Activated CD4-positive, alpha-beta T cell treated with anti-CD3 and anti-CD28 coated beads, Interleukin-2, amount 10 ng/mL, durations not matched to agents 24 days and 14 days (primary cell): ENCODE measurements around the gene OST4. TPM values are rescaled to one million over a fixed set of nuclear protein-coding genes. Genes with fewer than 3 reads are reported as not detected.

Experiments
- DNase-seq: peaks from one replicate; pipeline ENCODE4 v3.0.0; 2022
- H3K27ac Mint-ChIP-seq: one replicate; pipeline ENCODE4 v1.8.0; 2022; ENCODE audit warnings: mild to moderate bottlenecking, mixed read lengths
- H3K27me3 Mint-ChIP-seq: one replicate; pipeline ENCODE4 v1.8.0; 2022; ENCODE audit warnings: mixed read lengths
- H3K36me3 Mint-ChIP-seq: one replicate; pipeline ENCODE4 v1.8.0; 2022; ENCODE audit warnings: low read depth, mild to moderate bottlenecking, mixed read lengths
- H3K4me1 Mint-ChIP-seq: one replicate; pipeline ENCODE4 v1.8.0; 2021; ENCODE audit warnings: mixed read lengths
- H3K4me3 Mint-ChIP-seq: one replicate; pipeline ENCODE4 v1.8.0; 2022; ENCODE audit warnings: mild to moderate bottlenecking, moderate library complexity, mixed read lengths
- H3K9me3 Mint-ChIP-seq: one replicate; pipeline ENCODE4 v1.8.0; 2021; ENCODE audit warnings: mixed read lengths
- intact Hi-C: fragments of 100-400 bp; cut with micrococcal nuclease; formaldehyde crosslinking; loops from one replicate; pipeline ENCODE4 v1.15.1; 2023
- total RNA-seq: library from RNA; stranded (reverse); gene quantifications from 2 replicates; pipeline ENCODE4 v1.2.3, GENCODE V29; 2022

The OST4 gene
- total RNA-seq, 1 donor from 2014 or later = 326 TPM

GRCh38 chr2:27065128-27065527 is 6.3 kb downstream of the OST4 start:
- Mint-ChIP-seq H3K36me3 (peaks cover 57% of the 10 kb centered on the region), H3K9me3 (no peaks in the 10 kb centered on the region), H3K27ac (no peak overlapping the region), H3K4me1 (peaks cover 29% of the 10 kb centered on the region), H3K4me3 (no peak overlapping the region), H3K27me3 (no peaks in the 10 kb centered on the region)
- no peak for DNase-seq
- intact Hi-C loops = no loop called here

- Mint-ChIP-seq H3K4me1 (peaks cover 6% of the 10 kb centered on the region), H3K9me3 (no peaks in the 10 kb centered on the region), H3K27ac (no peak overlapping the region)
These were observed 11.1 kb downstream of the OST4 start for GRCh38 chr2:27060323-27060722.

GRCh38 chr2:27059141-27059820 is 12.2 kb downstream of the OST4 start:
- Mint-ChIP-seq H3K36me3 (peaks cover 45% of the 10 kb centered on the region), H3K27me3 (no peaks in the 10 kb centered on the region), H3K4me1 (peaks cover 6% of the 10 kb centered on the region), H3K9me3 (no peaks in the 10 kb centered on the region), H3K27ac (no peak overlapping the region), H3K4me3 (no peak overlapping the region)
- intact Hi-C loops = no loop called here
- no peak for DNase-seq

More at GRCh38 chr2:27060323-27060722, 11.1 kb downstream of the OST4 start:
- Mint-ChIP-seq H3K4me3 (no peak overlapping the region), H3K27me3 (no peaks in the 10 kb centered on the region), H3K36me3 (peaks cover 46% of the 10 kb centered on the region)
- no peak for DNase-seq
- intact Hi-C loops = no loop called here

- intact Hi-C loops = no loop called here
These were observed 13.2 kb downstream of the OST4 start for GRCh38 chr2:27058210-27058609.

GRCh38 chr2:27057184-27057583 is 14.3 kb downstream of the OST4 start:
- Mint-ChIP-seq H3K4me1 (peaks cover 5% of the 10 kb centered on the region), H3K27me3 (no peaks in the 10 kb centered on the region), H3K4me3 (no peak overlapping the region), H3K9me3 (no peaks in the 10 kb centered on the region), H3K36me3 (peaks cover 34% of the 10 kb centered on the region), H3K27ac (no peak overlapping the region)
- intact Hi-C loops = no loop called here
- no peak for DNase-seq

More at GRCh38 chr2:27058210-27058609, 13.2 kb downstream of the OST4 start:
- Mint-ChIP-seq H3K27me3 (no peaks in the 10 kb centered on the region), H3K27ac (no peak overlapping the region), H3K9me3 (no peaks in the 10 kb centered on the region), H3K36me3 (peaks cover 42% of the 10 kb centered on the region), H3K4me1 (peaks cover 6% of the 10 kb centered on the region), H3K4me3 (no peak overlapping the region)
- DNase-seq = no peak

- H3K27me3 Mint-ChIP-seq = peaks cover 5% of the 10 kb centered on the region
- no peak for DNase-seq
- no peak overlapping the region for H3K27ac Mint-ChIP-seq
- H3K4me3 Mint-ChIP-seq = no peak overlapping the region
- peaks cover 35% of the 10 kb centered on the region for H3K36me3 Mint-ChIP-seq
- H3K4me1 Mint-ChIP-seq = peaks cover 15% of the 10 kb centered on the region
- intact Hi-C loops = loop anchor here (5.0 kb wide), 1 partner anchor 68 kb away; the partner anchor contains the start of gene ABHD1
- H3K9me3 Mint-ChIP-seq = peaks cover 3% of the 10 kb centered on the region
These were observed 16.7 kb downstream of the OST4 start for GRCh38 chr2:27054721-27055120.

- DNase-seq = no peak
- H3K27me3 Mint-ChIP-seq = peaks cover 5% of the 10 kb centered on the region
- intact Hi-C loops = loop anchor here (5.0 kb wide), 1 partner anchor 69 kb away; the partner anchor contains the start of gene ABHD1
- H3K36me3 Mint-ChIP-seq = peaks cover 28% of the 10 kb centered on the region
- H3K4me1 Mint-ChIP-seq = peaks cover 19% of the 10 kb centered on the region
- no peak overlapping the region for H3K27ac Mint-ChIP-seq
- peaks cover 3% of the 10 kb centered on the region for H3K9me3 Mint-ChIP-seq
- peak overlapping the region; percentile 16 for H3K4me3 Mint-ChIP-seq
These were observed 17.7 kb downstream of the OST4 start for GRCh38 chr2:27053776-27054175.

- Mint-ChIP-seq H3K9me3 (peaks cover 3% of the 10 kb centered on the region), H3K4me3 (peak overlapping the region; percentile 90), H3K27ac (no peak overlapping the region), H3K36me3 (peaks cover 26% of the 10 kb centered on the region), H3K4me1 (peaks cover 19% of the 10 kb centered on the region), H3K27me3 (peaks cover 5% of the 10 kb centered on the region)
- intact Hi-C loops = loop anchor here (5.0 kb wide), 1 partner anchor 69 kb away; the partner anchor contains the start of gene ABHD1
- DNase-seq = no peak
These were observed 18.1 kb downstream of the OST4 start for GRCh38 chr2:27053321-27053720.

- Mint-ChIP-seq H3K27ac (peak overlapping the region; percentile 81), H3K9me3 (peaks cover 3% of the 10 kb centered on the region), H3K27me3 (peaks cover 5% of the 10 kb centered on the region), H3K36me3 (peaks cover 24% of the 10 kb centered on the region), H3K4me1 (peaks cover 22% of the 10 kb centered on the region), H3K4me3 (peak overlapping the region; percentile 90)
- intact Hi-C loops = loop anchor here (5.0 kb wide), 1 partner anchor 70 kb away; the partner anchor contains the start of gene ABHD1
- DNase-seq = no peak
These were observed 19.4 kb downstream of the OST4 start for GRCh38 chr2:27051902-27052645.

- H3K27me3 Mint-ChIP-seq = peaks cover 5% of the 10 kb centered on the region
- peaks cover 3% of the 10 kb centered on the region for H3K9me3 Mint-ChIP-seq
- intact Hi-C loops = loop anchor here (1.0 to 5.0 kb wide), 6 partner anchors 19 to 161 kb away; partner anchors contain the start of genes ABHD1, ATRAID, KHK and OST4
- peak within 1 kb of the TSS; percentile 99 for H3K27ac Mint-ChIP-seq
- DNase-seq = peak; percentile 99
- peak within 1 kb of the TSS; percentile 90 for H3K4me3 Mint-ChIP-seq
- H3K4me1 Mint-ChIP-seq = peaks cover 22% of the 10 kb centered on the region
- H3K36me3 Mint-ChIP-seq = peaks cover 22% of the 10 kb centered on the region
These were observed 20.2 kb downstream of the OST4 start, which contains the start of gene AGBL5 for GRCh38 chr2:27050996-27051901. AGBL5 (plus strand) TSS chr2:27051668; CDS start chr2:27052959, 1,291 bp downstream.

GRCh38 chr2:27050281-27050995 is 21.0 kb downstream of the OST4 start:
- peaks cover 22% of the 10 kb centered on the region for H3K4me1 Mint-ChIP-seq
- H3K9me3 Mint-ChIP-seq = peaks cover 3% of the 10 kb centered on the region
- peaks cover 15% of the 10 kb centered on the region for H3K36me3 Mint-ChIP-seq
- H3K27ac Mint-ChIP-seq = peak overlapping the region; percentile 99
- peak overlapping the region; percentile 90 for H3K4me3 Mint-ChIP-seq
- intact Hi-C loops = loop anchor here (1.0 to 5.0 kb wide), 6 partner anchors 18 to 162 kb away; partner anchors contain the start of genes ABHD1, ATRAID, KHK and OST4
- DNase-seq = peak; percentile 98
- peaks cover 5% of the 10 kb centered on the region for H3K27me3 Mint-ChIP-seq

- H3K27ac Mint-ChIP-seq = peak overlapping the region; percentile 99
- H3K27me3 Mint-ChIP-seq = peaks cover 5% of the 10 kb centered on the region
- intact Hi-C loops = loop anchor here (1.0 to 5.0 kb wide), 6 partner anchors 17 to 163 kb away; partner anchors contain the start of genes ABHD1, ATRAID, KHK and OST4
- H3K4me3 Mint-ChIP-seq = peak overlapping the region; percentile 90
- H3K4me1 Mint-ChIP-seq = peaks cover 22% of the 10 kb centered on the region
- peaks cover 12% of the 10 kb centered on the region for H3K36me3 Mint-ChIP-seq
- peaks cover 3% of the 10 kb centered on the region for H3K9me3 Mint-ChIP-seq
- peak; percentile 90 for DNase-seq
These were observed 21.8 kb downstream of the OST4 start for GRCh38 chr2:27049422-27050280.
